ENCODE results near the gene INO80E. TPM values are rescaled to one million over a fixed set of nuclear protein-coding genes. Genes with fewer than 3 reads are reported as not detected.

Gene INO80E
- total and polyA plus RNA-seq, 2 of the 8 experiments (the other 6 are each of a cell fraction or from before 2014, with no cell fraction given) = 43.0 to 91.2 TPM

- no peak for TF ChIP-seq SIN3A (conservative IDR thresholded peaks at IDR 0.05 in 1 of 2, IDR thresholded peaks at IDR 0.05 in 1 of 2; ENCODE audit: low read depth in 1 of 2, low read length in 2 of 2)
- TF ChIP-seq POU5F1 (IDR thresholded peaks at IDR 0.05; ENCODE audit: low read depth, low read length) = no peak
- TF ChIP-seq YY1 (IDR thresholded peaks at IDR 0.05; ENCODE audit: low read depth, low read length) = no peak
- no peak for TF ChIP-seq GTF2F1 (IDR thresholded peaks at IDR 0.05; ENCODE audit: borderline replicate concordance, low read depth, low read length)
- no peak for TF ChIP-seq CBX5 (IDR thresholded peaks at IDR 0.05; ENCODE audit: low read depth, low read length)
- TF ChIP-seq PHF8 (conservative IDR thresholded peaks at IDR 0.05; ENCODE audit: low read depth, low read length) = no peak
Observed at GRCh38 chr16:29963021-29963743, 32.9 kb upstream of the INO80E start (continued).
